BE2C (cell line): Measurements from ENCODE around the gene IQCN. TPM values are rescaled to one million over a fixed set of nuclear protein-coding genes. Genes with fewer than 3 reads are reported as not detected.
A peak's percentile ranks its signal among the peaks of the same experiment; 100 is the strongest.

Experiments
- DNase-seq: peaks from one replicate; pipeline ENCODE4 v3.0.0-alpha.2; 2020
- H3K27me3 ChIP-seq: fragments of 250-450 bp; sonication (Bioruptor Pico); 2 replicates; pipeline ENCODE4 v1.5.1; 2020; ENCODE audit warnings: mild to moderate bottlenecking
- H3K36me3 ChIP-seq: fragments of 250-450 bp; sonication (Bioruptor Pico); 2 replicates; pipeline ENCODE4 v1.5.1; 2020; ENCODE audit warnings: mild to moderate bottlenecking
- H3K4me1 ChIP-seq: fragments of 250-450 bp; sonication (Bioruptor Pico); 2 replicates; pipeline ENCODE4 v1.5.1; 2020
- H3K4me3 ChIP-seq: 2 replicates; pipeline ENCODE4 v1.5.1; 2011; ENCODE audit warnings: low read depth, low read length
- H3K9me3 ChIP-seq: fragments of 250-450 bp; sonication (Bioruptor Pico); 2 replicates; pipeline ENCODE4 v1.5.1; 2020
- polyA plus RNA-seq: library from polyadenylated mRNA; unstranded; fragments of >200 nt; gene quantifications from one replicate; pipeline ENCODE4 v1.2.1, GENCODE V29; 2012; ENCODE audit warnings: low read depth, missing spikeins; ENCODE audit not compliant: insufficient read length, insufficient read depth
- TF ChIP-seq, protein P1 (sequence below): IDR thresholded peaks from 2 replicates; pipeline ENCODE4 v1.5.1; 2012; ENCODE audit warnings: mild to moderate bottlenecking, low read depth, low read length

IQCN gene, protein sequence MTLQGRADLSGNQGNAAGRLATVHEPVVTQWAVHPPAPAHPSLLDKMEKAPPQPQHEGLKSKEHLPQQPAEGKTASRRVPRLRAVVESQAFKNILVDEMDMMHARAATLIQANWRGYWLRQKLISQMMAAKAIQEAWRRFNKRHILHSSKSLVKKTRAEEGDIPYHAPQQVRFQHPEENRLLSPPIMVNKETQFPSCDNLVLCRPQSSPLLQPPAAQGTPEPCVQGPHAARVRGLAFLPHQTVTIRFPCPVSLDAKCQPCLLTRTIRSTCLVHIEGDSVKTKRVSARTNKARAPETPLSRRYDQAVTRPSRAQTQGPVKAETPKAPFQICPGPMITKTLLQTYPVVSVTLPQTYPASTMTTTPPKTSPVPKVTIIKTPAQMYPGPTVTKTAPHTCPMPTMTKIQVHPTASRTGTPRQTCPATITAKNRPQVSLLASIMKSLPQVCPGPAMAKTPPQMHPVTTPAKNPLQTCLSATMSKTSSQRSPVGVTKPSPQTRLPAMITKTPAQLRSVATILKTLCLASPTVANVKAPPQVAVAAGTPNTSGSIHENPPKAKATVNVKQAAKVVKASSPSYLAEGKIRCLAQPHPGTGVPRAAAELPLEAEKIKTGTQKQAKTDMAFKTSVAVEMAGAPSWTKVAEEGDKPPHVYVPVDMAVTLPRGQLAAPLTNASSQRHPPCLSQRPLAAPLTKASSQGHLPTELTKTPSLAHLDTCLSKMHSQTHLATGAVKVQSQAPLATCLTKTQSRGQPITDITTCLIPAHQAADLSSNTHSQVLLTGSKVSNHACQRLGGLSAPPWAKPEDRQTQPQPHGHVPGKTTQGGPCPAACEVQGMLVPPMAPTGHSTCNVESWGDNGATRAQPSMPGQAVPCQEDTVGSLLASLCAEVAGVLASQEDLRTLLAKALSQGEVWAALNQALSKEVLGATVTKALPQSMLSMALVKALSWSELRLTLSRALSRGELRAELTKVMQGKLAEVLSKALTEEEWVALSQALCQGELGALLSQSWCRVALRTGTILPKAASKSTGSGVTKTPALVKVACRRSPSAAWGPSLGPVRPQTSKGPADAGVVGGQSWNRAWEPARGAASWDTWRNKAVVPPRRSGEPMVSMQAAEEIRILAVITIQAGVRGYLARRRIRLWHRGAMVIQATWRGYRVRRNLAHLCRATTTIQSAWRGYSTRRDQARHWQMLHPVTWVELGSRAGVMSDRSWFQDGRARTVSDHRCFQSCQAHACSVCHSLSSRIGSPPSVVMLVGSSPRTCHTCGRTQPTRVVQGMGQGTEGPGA (N-terminal part only)
- polyA plus RNA-seq: 2.2 TPM

DNA sequence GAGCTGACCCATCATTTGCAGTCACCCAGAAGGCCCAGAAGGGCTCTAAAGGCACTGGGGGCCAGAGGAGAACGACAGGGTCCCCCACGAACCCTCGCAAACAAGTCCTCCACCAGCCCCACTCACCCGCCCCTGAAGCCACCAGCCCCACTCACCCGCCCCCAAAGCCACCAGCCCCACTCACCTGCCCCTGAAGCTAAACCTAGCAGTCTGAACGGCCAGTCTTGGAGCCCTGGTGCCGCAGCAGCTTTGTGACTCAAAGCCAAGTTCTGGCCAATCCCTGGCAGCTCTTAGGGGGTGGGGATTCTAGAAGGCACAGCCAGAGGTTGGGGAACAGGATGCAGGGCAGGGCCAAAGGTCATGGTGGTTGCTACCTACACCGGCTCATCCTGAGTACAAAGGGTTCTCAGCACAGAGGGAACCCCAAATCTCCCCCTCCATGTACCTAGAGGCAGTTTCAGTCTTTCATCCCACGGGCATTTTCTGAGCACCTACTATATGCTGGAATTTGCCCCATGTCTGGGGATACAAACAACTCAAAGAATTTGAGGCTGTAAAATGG is at the start of gene IQCN:
IQCN (minus strand) TSS at position 234 of the 562 bp plus-strand sequence. CDS start 4,974 bp downstream, outside the sequence.
- Histone ChIP-seq H3K4me1 (no peaks in the 10 kb centered on the region), H3K36me3 (peaks cover 35% of the 10 kb centered on the region)
- TF ChIP-seq, protein P1, sequence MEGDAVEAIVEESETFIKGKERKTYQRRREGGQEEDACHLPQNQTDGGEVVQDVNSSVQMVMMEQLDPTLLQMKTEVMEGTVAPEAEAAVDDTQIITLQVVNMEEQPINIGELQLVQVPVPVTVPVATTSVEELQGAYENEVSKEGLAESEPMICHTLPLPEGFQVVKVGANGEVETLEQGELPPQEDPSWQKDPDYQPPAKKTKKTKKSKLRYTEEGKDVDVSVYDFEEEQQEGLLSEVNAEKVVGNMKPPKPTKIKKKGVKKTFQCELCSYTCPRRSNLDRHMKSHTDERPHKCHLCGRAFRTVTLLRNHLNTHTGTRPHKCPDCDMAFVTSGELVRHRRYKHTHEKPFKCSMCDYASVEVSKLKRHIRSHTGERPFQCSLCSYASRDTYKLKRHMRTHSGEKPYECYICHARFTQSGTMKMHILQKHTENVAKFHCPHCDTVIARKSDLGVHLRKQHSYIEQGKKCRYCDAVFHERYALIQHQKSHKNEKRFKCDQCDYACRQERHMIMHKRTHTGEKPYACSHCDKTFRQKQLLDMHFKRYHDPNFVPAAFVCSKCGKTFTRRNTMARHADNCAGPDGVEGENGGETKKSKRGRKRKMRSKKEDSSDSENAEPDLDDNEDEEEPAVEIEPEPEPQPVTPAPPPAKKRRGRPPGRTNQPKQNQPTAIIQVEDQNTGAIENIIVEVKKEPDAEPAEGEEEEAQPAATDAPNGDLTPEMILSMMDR: no peak

DNA sequence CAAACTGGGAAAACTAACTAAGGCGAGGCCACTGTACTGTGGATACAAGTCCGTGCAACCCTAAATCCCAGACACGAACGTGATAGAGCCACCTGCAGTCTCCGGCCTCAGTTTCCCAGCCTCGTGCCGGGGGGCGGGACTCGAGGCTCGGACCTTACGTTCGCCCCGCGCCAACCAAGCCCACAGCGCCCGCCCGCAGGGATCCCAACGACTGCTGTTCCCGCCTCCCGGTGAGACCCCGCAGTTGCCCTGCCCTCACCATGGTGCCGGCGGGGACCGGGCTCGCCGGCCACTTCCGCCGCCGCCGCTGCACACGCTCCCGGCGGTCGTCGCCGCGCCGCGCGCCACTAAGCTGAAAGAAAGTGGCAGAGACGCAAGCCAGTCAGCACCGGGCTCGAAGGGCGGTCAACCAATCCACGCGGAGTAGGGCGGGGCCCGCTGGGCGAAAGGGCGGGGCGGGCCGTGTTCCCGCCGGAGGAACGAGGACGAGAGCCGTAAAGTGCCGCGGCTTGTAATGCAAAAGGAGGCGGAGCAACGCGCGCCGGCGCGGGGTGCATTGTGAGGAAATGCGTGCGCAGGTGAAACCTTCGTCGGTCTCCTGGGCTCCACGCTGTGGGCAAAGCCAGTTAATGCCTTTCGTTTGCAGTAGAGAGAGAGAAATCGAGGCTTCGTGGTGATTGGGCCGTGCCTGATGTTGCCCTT is 48.7 kb upstream of the IQCN start, which contains the start of gene LSM4:
LSM4 (minus strand) TSS at position 318 of the 702 bp plus-strand sequence; CDS start at position 262, 56 bp downstream.
- peak within 1 kb of the TSS; percentile 75 for H3K4me3 ChIP-seq
- no peaks in the 10 kb centered on the region for H3K27me3 ChIP-seq
- peaks cover 4% of the 10 kb centered on the region; the same call in 1 of the 2 replicates for H3K36me3 ChIP-seq
- TF ChIP-seq, protein P1: peak; percentile 42; the same call in 1 of the 2 replicates
- peaks cover 24% of the 10 kb centered on the region for H3K4me1 ChIP-seq
- DNase-seq: peak; percentile 99
- H3K9me3 ChIP-seq: no peaks in the 10 kb centered on the region; the same call in 1 of the 2 replicates

More for the DNA sequence above, at the start of gene IQCN:
- no peaks in the 10 kb centered on the region for H3K27me3 ChIP-seq
- no peak for DNase-seq
- H3K9me3 ChIP-seq: no peaks in the 10 kb centered on the region
- no peak within 1 kb of the TSS for H3K4me3 ChIP-seq

DNA sequence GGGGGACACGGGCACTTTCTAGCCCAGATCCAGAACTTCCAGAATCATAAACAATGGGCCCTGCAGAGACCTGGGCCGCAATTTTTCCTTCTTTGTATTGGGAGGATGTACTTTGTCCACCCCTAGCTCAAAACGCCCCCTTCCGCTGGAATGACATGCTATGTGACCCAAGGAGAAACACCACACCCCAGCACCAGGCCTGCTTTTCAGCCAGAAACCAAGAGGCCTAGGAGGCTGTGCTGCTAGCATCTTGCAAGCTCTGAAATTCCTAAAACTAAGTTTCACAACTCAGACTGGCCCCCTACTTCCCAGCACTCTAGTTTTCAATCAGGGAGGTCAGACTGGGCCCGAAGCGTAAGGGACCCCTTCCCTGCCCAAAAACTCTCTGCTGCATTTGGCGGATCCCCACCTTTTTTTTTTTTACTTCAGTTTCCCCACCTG is 48.1 kb upstream of the IQCN start:
- no peaks in the 10 kb centered on the region for H3K27me3 ChIP-seq
- peak overlapping the region; percentile 75 for H3K4me3 ChIP-seq
- TF ChIP-seq, protein P1: peak; percentile 52
- H3K36me3 ChIP-seq: peaks cover 4% of the 10 kb centered on the region; the same call in 1 of the 2 replicates
- peaks cover 28% of the 10 kb centered on the region for H3K4me1 ChIP-seq
- peak; percentile 74 for DNase-seq
- H3K9me3 ChIP-seq: no peaks in the 10 kb centered on the region; the same call in 1 of the 2 replicates

DNA sequence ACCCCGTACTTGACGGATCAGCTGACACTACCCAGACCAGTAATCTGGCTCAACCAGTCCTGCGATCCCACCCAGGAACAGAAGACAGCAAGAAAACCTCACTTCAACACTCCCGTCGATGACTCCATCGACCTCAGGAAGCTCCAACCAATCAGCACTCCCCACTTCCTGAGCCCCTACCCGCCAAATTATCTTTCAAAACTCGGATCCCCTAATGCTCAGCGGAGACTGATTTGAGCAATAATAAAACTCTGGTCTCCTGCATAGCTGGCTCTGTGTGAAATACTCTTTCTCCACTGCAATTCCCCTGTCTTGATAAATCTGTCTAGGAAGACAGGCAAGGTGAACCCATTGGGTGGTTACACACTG is 47.5 kb upstream of the IQCN start:
- Histone ChIP-seq H3K36me3 (peaks cover 4% of the 10 kb centered on the region; the same call in 1 of the 2 replicates), H3K4me1 (peaks cover 28% of the 10 kb centered on the region), H3K9me3 (no peaks in the 10 kb centered on the region; the same call in 1 of the 2 replicates), H3K27me3 (no peaks in the 10 kb centered on the region), H3K4me3 (peak overlapping the region; percentile 75)
- no peak for DNase-seq
- TF ChIP-seq, protein P1: no peak
